ENCODE measurements around the gene UNC119. TPM values are rescaled to one million over a fixed set of nuclear protein-coding genes. Genes with fewer than 3 reads are reported as not detected.

UNC119 gene
- total RNA-seq, 2 experiments from 2014 or later = 14.2 to 14.9 TPM

- no peak overlapping the region for H2AFZ ChIP-seq (ENCODE audit: low read length)
- TF ChIP-seq EZH2phosphoT487 (IDR thresholded peaks at IDR 0.05; ENCODE audit: borderline replicate concordance, low read depth, low read length) (no peak), CTCF (conservative IDR thresholded peaks at IDR 0.05; ENCODE audit: low read length) (no peak)
- no peaks in the 10 kb centered on the region for H4K20me1 ChIP-seq (ENCODE audit: insufficient read depth, low read length)
- H3K4me3 ChIP-seq (ENCODE audit: low read depth, low read length, poor library complexity, severe bottlenecking) = no peak overlapping the region
- no peaks in the 10 kb centered on the region for H3K36me3 ChIP-seq (ENCODE audit: insufficient read depth, low read length)
- no peak for DNase-seq (ENCODE audit: low spot score)
- no peaks in the 10 kb centered on the region for H3K9me2 ChIP-seq (ENCODE audit: insufficient read depth, low read length)
- no peaks in the 10 kb centered on the region for H3K4me1 ChIP-seq (ENCODE audit: insufficient read depth, low read length, poor library complexity, severe bottlenecking)
- H3K27ac ChIP-seq (ENCODE audit: low read depth, low read length, poor library complexity, severe bottlenecking) = no peak overlapping the region
- ChIA-PET CTCF (ENCODE audit: unreplicated experiment) (no interaction called here), POLR2A (interaction anchor here (0.7 kb wide), 1 partner anchor 23 kb away, joined by 3 read pairs; no protein-coding TSS in a partner anchor)
- intact Hi-C loops (cut with micrococcal nuclease; ENCODE audit: unreplicated experiment) = no loop called here
- no peaks in the 10 kb centered on the region for H3K79me2 ChIP-seq (ENCODE audit: insufficient read depth, low read depth, low read length)
- H3K4me2 ChIP-seq (ENCODE audit: low read length) = no peak overlapping the region
- no peaks in the 10 kb centered on the region for H3K9me3 ChIP-seq (ENCODE audit: low read length)
- no TSS peak for BruUV-seq (replicated peaks)
These were observed 54.5 kb downstream of the UNC119 start for GRCh38 chr17:28497931-28498330.

Other genes starting within 250 kb of the UNC119 start
- gene TMEM97, start 233.4 kb downstream of the UNC119 start, total RNA-seq (2014; rRNA removed; shearing (Covaris generic)) = 62.3 and 65.7 TPM in 2 replicates
- gene TMEM97, start 233.4 kb downstream of the UNC119 start, total RNA-seq (2022) = 65.1 and 69.6 TPM in 2 replicates
- gene IFT20, start 217.2 kb downstream of the UNC119 start, total RNA-seq (2014; rRNA removed; shearing (Covaris generic)) = 16.3 and 32.9 TPM in 2 replicates
- 23.8 and 23.9 TPM in 2 replicates for gene IFT20, start 217.2 kb downstream of the UNC119 start, total RNA-seq (2022)
- 9.3 and 15.5 TPM in 2 replicates for gene TNFAIP1, start 216.9 kb downstream of the UNC119 start, total RNA-seq (2014; rRNA removed; shearing (Covaris generic))
- gene TNFAIP1, start 216.9 kb downstream of the UNC119 start, total RNA-seq (2022) = 10.6 and 14.7 TPM in 2 replicates
- 82.2 and 88.8 TPM in 2 replicates for gene POLDIP2, start 195.1 kb downstream of the UNC119 start, total RNA-seq (2014; rRNA removed; shearing (Covaris generic))
- 85.0 and 89.2 TPM in 2 replicates for gene POLDIP2, start 195.1 kb downstream of the UNC119 start, total RNA-seq (2022)
- gene SEBOX, start 187.4 kb downstream of the UNC119 start, total RNA-seq (2014; rRNA removed; shearing (Covaris generic)) = not detected in 2 replicates
- not detected in 2 replicates for gene SEBOX, start 187.4 kb downstream of the UNC119 start, total RNA-seq (2022)
- gene VTN, start 182.3 kb downstream of the UNC119 start, total RNA-seq (2014; rRNA removed; shearing (Covaris generic)) = not detected in 2 replicates
- gene VTN, start 182.3 kb downstream of the UNC119 start, total RNA-seq (2022) = 0.40 TPM in 1 of 2 replicates, not detected in the other
- gene SARM1, start 180.9 kb downstream of the UNC119 start, total RNA-seq (2014; rRNA removed; shearing (Covaris generic)) = 4.7 and 7.5 TPM in 2 replicates
- gene SARM1, start 180.9 kb downstream of the UNC119 start, total RNA-seq (2022) = 21.3 and 21.7 TPM in 2 replicates
- gene SLC46A1, start 146.4 kb downstream of the UNC119 start, total RNA-seq (2014; rRNA removed; shearing (Covaris generic)) = 0.85 and 1.5 TPM in 2 replicates
- gene SLC46A1, start 146.4 kb downstream of the UNC119 start, total RNA-seq (2022) = 1.2 and 2.2 TPM in 2 replicates
- not detected in 2 replicates for gene SLC13A2, start 79.0 kb downstream of the UNC119 start, total RNA-seq (2014; rRNA removed; shearing (Covaris generic))
- gene SLC13A2, start 79.0 kb downstream of the UNC119 start, total RNA-seq (2022) = not detected in 2 replicates
- gene FOXN1, start 46.3 kb downstream of the UNC119 start, total RNA-seq (2014; rRNA removed; shearing (Covaris generic)) = not detected in 2 replicates
- not detected in 2 replicates for gene FOXN1, start 46.3 kb downstream of the UNC119 start, total RNA-seq (2022)
- 13.9 and 23.7 TPM in 2 replicates for gene PIGS, start 18.9 kb upstream of the UNC119 start, total RNA-seq (2014; rRNA removed; shearing (Covaris generic))
- gene PIGS, start 18.9 kb upstream of the UNC119 start, total RNA-seq (2022) = 34.0 and 34.5 TPM in 2 replicates
- gene ALDOC, start 24.3 kb upstream of the UNC119 start, total RNA-seq (2014; rRNA removed; shearing (Covaris generic)) = 62.4 and 70.7 TPM in 2 replicates
- gene ALDOC, start 24.3 kb upstream of the UNC119 start, total RNA-seq (2022) = 25.7 and 46.2 TPM in 2 replicates
- 161 and 163 TPM in 2 replicates for gene SPAG5, start 46.4 kb upstream of the UNC119 start, total RNA-seq (2014; rRNA removed; shearing (Covaris generic))
- 152 and 156 TPM in 2 replicates for gene SPAG5, start 46.4 kb upstream of the UNC119 start, total RNA-seq (2022)
- gene RSKR, start 61.6 kb upstream of the UNC119 start, total RNA-seq (2014; rRNA removed; shearing (Covaris generic)) = 24.7 and 30.4 TPM in 2 replicates
- gene RSKR, start 61.6 kb upstream of the UNC119 start, total RNA-seq (2022) = 59.6 and 66.2 TPM in 2 replicates
- 147 and 151 TPM in 2 replicates for gene BLTP2, start 92.5 kb upstream of the UNC119 start, total RNA-seq (2014; rRNA removed; shearing (Covaris generic))
- gene BLTP2, start 92.5 kb upstream of the UNC119 start, total RNA-seq (2022) = 177 and 185 TPM in 2 replicates
- gene SDF2, start 109.3 kb upstream of the UNC119 start, total RNA-seq (2014; rRNA removed; shearing (Covaris generic)) = 31.2 and 31.8 TPM in 2 replicates
- 32.9 and 38.6 TPM in 2 replicates for gene SDF2, start 109.3 kb upstream of the UNC119 start, total RNA-seq (2022)
- gene SUPT6H, start 109.6 kb upstream of the UNC119 start, total RNA-seq (2014; rRNA removed; shearing (Covaris generic)) = 32.1 and 33.7 TPM in 2 replicates
- 70.4 and 76.5 TPM in 2 replicates for gene SUPT6H, start 109.6 kb upstream of the UNC119 start, total RNA-seq (2022)
- 4.5 and 11.3 TPM in 2 replicates for gene PROCA1, start 159.3 kb upstream of the UNC119 start, total RNA-seq (2014; rRNA removed; shearing (Covaris generic))
- 4.6 and 5.9 TPM in 2 replicates for gene PROCA1, start 159.3 kb upstream of the UNC119 start, total RNA-seq (2022)
- 0.22 TPM in 1 of 2 replicates, not detected in the other for gene RAB34, start 165.2 kb upstream of the UNC119 start, total RNA-seq (2014; rRNA removed; shearing (Covaris generic))
- gene RAB34, start 165.2 kb upstream of the UNC119 start, total RNA-seq (2022) = 0.46 and 0.99 TPM in 2 replicates
- gene RPL23A, start 167.4 kb upstream of the UNC119 start, total RNA-seq (2014; rRNA removed; shearing (Covaris generic)) = 930 and 1,152 TPM in 2 replicates
- 2,557 and 2,633 TPM in 2 replicates for gene RPL23A, start 167.4 kb upstream of the UNC119 start, total RNA-seq (2022)
- gene TLCD1, start 173.6 kb upstream of the UNC119 start, total RNA-seq (2014; rRNA removed; shearing (Covaris generic)) = 0.28 and 1.6 TPM in 2 replicates
- gene TLCD1, start 173.6 kb upstream of the UNC119 start, total RNA-seq (2022) = 2.5 and 3.4 TPM in 2 replicates
- 12.2 and 17.0 TPM in 2 replicates for gene NEK8, start 176.2 kb upstream of the UNC119 start, total RNA-seq (2014; rRNA removed; shearing (Covaris generic))
- 14.0 and 15.1 TPM in 2 replicates for gene NEK8, start 176.2 kb upstream of the UNC119 start, total RNA-seq (2022)
- gene TRAF4, start 191.4 kb upstream of the UNC119 start, total RNA-seq (2014; rRNA removed; shearing (Covaris generic)) = 73.6 and 105 TPM in 2 replicates
- gene TRAF4, start 191.4 kb upstream of the UNC119 start, total RNA-seq (2022) = 116 and 123 TPM in 2 replicates

Data from OCI-LY7 (cell line).